ENCODE results near the gene NOVA2. TPM values are rescaled to one million over a fixed set of nuclear protein-coding genes. Genes with fewer than 3 reads are reported as not detected.
A peak's percentile ranks its signal among the peaks of the same experiment; 100 is the strongest.

The NOVA2 gene
- total and polyA plus RNA-seq, 2 donors (not counting 3 experiments of a cell fraction or from before 2014, with no cell fraction given): 5.6 to 34.2 TPM

DNA sequence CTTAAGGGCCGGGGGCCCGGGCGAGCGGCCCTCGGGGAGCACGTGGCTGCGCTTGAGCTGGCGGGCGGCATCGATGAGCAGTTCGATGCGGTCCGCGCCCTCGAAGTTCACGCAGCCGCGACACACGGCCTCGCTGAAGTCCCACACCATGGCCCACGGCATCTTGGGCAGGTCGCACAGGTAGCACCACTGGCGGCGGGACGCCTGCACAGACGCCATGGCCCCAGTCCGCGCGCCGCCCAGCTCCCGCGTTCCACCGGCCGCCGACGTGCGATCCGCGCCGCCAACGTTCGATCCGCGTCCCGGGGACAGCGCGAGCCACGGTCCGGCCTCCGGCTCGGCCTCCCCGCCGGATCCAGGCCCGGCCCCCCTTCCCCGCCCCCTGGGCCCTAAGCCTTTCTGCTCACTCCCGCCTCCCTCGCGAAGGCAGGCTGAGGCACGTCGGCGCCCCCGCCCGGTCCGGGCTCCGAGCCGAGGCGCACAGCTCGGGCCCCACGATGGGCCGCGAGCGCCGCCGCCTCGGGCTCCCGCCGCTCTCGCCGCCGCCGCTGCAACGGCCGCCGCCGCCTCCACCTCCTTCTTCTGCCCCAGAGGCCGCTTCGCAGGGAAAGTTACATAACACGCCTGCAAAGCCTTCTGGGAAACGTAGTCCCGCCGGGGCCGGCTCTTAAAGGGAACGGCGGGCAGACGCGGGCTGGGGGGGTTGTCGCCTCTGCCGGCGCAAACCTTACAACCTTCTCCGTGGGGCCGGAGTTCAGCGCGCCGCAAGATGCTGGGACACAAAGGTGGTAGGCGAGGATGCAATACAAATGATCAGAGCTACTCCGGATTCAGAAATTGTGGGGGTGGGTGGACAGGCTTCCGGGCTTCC, 87.9 kb downstream of the NOVA2 start, which contains the start of gene IRF2BP1:
Gene IRF2BP1 (minus strand): TSS at position 586 of the 871 bp plus-strand sequence. CDS start 367 bp downstream, at position 219.
- Histone ChIP-seq H3K4me1 (ENCODE audit: control insufficient read depth, extremely low read depth, insufficient read depth, low read length) (peaks cover 10% of the 10 kb centered on the region), H2AFZ (ENCODE audit: low read depth, low read length) (peak within 1 kb of the TSS; percentile 80), H3K36me3 (ENCODE audit: control insufficient read depth in 2 of 2, extremely low read depth in 1 of 2, insufficient read depth in 2 of 2, low read length in 2 of 2) (no peaks in the 10 kb centered on the region), H3K27me3 (ENCODE audit: control insufficient read depth in 2 of 2, insufficient read depth in 2 of 2, low read length in 2 of 2) (no peaks in the 10 kb centered on the region), H3K4me3 (replicated peaks in 1 of 3; ENCODE audit: insufficient read depth in 1 of 3, low read depth in 1 of 3, low read length in 3 of 3) (peak within 1 kb of the TSS; percentile 48 to 94 (median 57)), H3K79me2 (ENCODE audit: control insufficient read depth, insufficient read depth, low read length) (peaks cover 3% of the 10 kb centered on the region), H3K9me1 (replicated peaks; ENCODE audit: control insufficient read depth, extremely low read depth, insufficient read depth, low read length) (no peaks in the 10 kb centered on the region), H3K9ac (replicated peaks; ENCODE audit: extremely low read depth, insufficient read depth, low read length) (peak within 1 kb of the TSS; percentile 81), H3K9me3 (replicated peaks; ENCODE audit: control insufficient read depth, insufficient read depth, low read length) (no peaks in the 10 kb centered on the region), H4K20me1 (replicated peaks; ENCODE audit: control insufficient read depth, extremely low read depth, insufficient read depth, low read length) (no peaks in the 10 kb centered on the region), H3K4me2 (ENCODE audit: insufficient read depth, low read length) (peak within 1 kb of the TSS; percentile 74), H3K27ac (ENCODE audit: insufficient read depth, low read depth, low read length) (peak within 1 kb of the TSS; percentile 80)
- intact Hi-C loops (cut with micrococcal nuclease) (loop anchor here (1.0 kb wide), 1 partner anchor 17 kb away; the partner anchor contains the start of gene MYPOP), dilution Hi-C loops (cut with MboI; ENCODE audit: extremely low pct_ligation_motif_present, low sequenced_read_pairs) (no loop called here)
- DNase-seq (ENCODE audit: low read depth, low spot score) (peak; percentile 89), FAIRE-seq (no peak)
- ChIA-PET CTCF (interaction anchor here (0.6 to 3.3 kb wide), 11 partner anchors 10 to 401 kb away, joined by 3 to 21 read pairs (median 3); partner anchors contain the start of genes FOXA3 and SYMPK), POLR2A (interaction anchor here (0.6 to 1.4 kb wide), 5 partner anchors 14 to 124 kb away, joined by 3 to 6 read pairs (median 3); partner anchors contain the start of gene MYPOP)
- TF ChIP-seq, protein P1, sequence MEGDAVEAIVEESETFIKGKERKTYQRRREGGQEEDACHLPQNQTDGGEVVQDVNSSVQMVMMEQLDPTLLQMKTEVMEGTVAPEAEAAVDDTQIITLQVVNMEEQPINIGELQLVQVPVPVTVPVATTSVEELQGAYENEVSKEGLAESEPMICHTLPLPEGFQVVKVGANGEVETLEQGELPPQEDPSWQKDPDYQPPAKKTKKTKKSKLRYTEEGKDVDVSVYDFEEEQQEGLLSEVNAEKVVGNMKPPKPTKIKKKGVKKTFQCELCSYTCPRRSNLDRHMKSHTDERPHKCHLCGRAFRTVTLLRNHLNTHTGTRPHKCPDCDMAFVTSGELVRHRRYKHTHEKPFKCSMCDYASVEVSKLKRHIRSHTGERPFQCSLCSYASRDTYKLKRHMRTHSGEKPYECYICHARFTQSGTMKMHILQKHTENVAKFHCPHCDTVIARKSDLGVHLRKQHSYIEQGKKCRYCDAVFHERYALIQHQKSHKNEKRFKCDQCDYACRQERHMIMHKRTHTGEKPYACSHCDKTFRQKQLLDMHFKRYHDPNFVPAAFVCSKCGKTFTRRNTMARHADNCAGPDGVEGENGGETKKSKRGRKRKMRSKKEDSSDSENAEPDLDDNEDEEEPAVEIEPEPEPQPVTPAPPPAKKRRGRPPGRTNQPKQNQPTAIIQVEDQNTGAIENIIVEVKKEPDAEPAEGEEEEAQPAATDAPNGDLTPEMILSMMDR (IDR thresholded peaks at IDR 0.05; ENCODE audit: extremely low read depth in 1 of 2, insufficient read depth in 1 of 2, low read depth in 1 of 2, low read length in 2 of 2): no peak
- peak; percentile 28 for TF ChIP-seq POLR2AphosphoS5 (IDR thresholded peaks at IDR 0.05; ENCODE audit: insufficient read depth, low read depth, low read length)
- BruUV-seq (replicated peaks): no TSS peak
